Epithelial cell of esophagus (primary cell): ENCODE data around the gene WASL.
"Not testable (repeated sequence)": the region's sequence is repeated elsewhere in the genome, so short reads cannot be mapped to it uniquely, and the experiment has no call there.

Experiments
- DNase-seq: peaks from one replicate; pipeline ENCODE4 v3.0.0; 2010; ENCODE audit warnings: low read depth
- H3K4me3 ChIP-seq: 2 replicates; pipeline ENCODE4 v1.5.1; 2011; ENCODE audit warnings: mild to moderate bottlenecking, low read length, control low read depth
- CTCF ChIP-seq: IDR thresholded peaks from 2 replicates; pipeline ENCODE4 v1.5.1; 2011; ENCODE audit warnings: low read depth, mild to moderate bottlenecking, low read length, control low read depth, inconsistent platforms; ENCODE audit not compliant: insufficient read depth; ENCODE audit errors: missing control alignments

Gene WASL

DNA sequence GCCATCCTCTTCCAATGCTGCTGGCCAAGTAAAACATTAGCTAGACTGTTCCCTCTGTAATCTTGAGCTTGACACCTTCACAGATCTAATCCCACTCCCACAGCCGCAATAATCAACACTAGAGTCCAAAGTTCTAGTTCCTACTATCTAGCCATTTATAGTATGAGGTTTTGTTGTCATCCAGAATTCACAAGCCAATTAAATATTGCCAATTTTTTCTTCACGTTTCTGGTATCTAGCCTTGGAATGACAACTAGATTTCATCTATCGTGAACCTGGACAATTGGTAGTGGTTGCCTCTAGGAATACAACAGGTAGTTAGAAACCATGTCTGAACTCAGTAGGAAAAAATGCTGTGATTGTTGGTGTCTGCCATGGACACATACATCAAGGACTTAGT lies 10.4 kb downstream of the WASL start:
- no peak overlapping the region for H3K4me3 ChIP-seq
- no peak for DNase-seq
- TF ChIP-seq CTCF: no peak

DNA sequence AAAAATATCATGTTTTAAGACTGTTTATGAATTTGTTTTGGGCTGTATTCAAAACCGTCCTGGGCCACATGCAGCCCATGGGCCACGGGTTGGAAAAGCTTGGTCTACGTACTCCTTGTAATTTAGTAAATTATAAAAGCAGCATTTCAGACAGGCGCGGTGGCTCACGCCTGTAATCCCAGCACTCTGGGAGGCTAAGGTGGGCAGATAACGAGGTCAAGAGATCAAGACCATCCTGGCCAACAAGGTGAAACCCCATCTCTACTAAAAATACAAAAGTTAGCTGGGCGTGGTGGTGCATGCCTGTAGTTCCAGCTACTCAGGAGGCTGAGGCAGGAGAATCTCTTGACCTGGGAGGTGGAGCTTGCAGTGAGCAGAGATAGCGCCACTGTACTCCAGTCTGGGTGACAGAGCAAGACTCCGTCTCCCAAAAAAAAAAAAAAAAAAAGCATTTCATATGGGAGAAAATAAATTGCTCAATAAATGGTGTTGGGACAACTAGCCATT lies 11.6 kb downstream of the WASL start:
- H3K4me3 ChIP-seq, DNase-seq: not testable (repeated sequence)

DNA sequence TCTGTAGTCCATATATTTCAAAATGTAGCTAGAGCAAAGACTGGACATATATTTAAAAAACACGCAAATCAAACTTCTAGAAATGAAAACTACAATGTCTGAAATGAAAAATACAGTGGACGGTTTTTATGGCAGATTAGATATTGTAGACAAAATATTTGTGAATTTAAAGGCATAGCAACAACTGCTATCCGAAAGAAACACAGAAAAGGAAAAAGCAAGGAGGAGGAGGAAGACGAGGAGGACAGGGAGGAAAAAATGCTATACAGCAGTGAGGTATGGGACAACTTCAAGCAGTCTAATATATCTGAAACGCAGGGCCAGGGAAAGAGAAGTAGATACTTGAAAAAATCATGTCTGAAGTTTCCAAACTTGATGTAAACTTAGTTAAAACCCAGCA lies 13.3 kb downstream of the WASL start:
- no peak overlapping the region for H3K4me3 ChIP-seq
- DNase-seq: no peak
- no peak for TF ChIP-seq CTCF

DNA sequence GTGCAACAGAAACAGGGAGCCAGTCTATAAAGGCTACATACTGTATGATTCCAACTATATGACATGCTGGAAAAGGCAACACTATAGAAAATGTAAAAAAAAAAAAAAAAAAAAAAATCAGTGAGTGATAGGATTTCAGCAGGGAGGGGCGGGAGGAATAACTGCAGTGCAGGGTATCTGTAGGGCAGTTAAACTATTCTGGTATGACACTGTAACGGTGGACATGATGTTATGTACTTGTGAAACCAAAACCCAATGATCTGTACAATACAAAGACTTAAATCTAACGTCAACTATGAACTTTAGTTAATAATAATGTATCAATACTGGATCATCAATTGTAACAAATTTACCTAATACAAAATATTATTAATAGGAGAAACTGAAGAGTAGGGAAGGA lies 14.3 kb downstream of the WASL start:
- no peak for TF ChIP-seq CTCF
- no peak for DNase-seq
- H3K4me3 ChIP-seq: no peak overlapping the region

DNA sequence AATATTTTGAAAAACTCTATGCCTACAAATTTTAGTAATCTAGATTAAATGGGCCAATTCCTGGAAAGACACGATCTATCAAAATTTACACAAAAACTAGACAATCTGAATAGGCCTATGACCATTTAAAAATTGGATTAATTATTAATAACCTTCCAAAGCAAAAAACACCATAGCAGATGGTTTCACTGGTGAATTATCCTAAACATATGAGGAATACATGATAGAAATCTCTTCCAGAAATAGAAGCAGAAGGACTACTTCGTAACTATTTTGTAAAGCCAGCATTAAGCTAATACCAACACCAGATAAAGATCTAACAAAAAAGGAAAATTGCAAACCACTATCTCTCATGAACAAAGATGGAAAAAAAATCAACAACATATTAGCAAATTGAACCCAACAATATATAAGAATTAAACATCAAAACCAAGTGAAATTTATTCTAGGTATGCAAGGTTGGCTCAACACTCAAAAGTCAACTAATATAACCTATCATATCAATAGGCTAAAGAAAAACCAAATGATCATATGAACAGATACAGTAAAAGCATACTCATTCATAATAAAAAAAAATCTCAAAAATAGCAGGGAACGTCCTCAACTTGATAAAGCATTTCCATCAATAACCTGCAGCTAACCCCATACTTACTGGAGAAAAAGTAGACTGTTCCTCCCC lies 16.3 kb downstream of the WASL start:
- no peak for DNase-seq
- no peak for TF ChIP-seq CTCF
- no peak overlapping the region for H3K4me3 ChIP-seq

GRCh38 chr7:123729218-123729578 lies 19.6 kb downstream of the WASL start:
- TF ChIP-seq CTCF: no peak
- H3K4me3 ChIP-seq: no peak overlapping the region
- no peak for DNase-seq

DNA sequence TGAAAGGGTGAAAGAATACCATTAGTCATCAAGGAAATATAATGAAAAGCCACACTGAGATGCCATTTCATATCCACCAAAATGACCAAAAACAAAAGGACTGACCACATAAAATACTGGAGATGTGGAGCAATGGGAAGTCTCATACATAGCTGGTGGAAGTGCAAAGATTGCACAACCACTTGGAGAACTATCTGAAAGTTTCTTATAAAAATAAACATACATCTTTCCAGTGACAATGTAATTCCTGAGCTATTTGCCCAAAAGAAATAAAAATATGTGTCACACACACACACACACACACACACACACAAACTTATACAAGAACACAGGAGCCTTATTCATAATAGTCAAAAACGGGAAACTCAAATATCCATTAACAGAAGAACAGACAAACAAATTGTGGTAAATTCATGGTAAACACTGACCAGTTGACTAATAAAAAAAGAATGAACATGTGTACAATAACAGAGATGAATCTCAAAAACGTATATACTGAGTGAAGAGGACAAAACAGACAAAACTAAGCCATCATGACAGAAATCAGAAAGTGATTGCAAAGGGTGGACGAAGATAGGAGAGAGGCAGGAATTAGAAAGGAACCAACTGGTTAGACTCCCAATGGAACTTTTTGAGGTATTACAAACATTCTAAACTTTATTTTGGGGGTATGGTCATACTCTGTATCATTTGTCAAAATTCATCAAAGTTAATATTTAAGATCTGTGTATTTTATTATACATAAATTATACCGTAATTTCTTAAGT lies 21.5 kb downstream of the WASL start:
- no peak for TF ChIP-seq CTCF
- no peak for DNase-seq
- H3K4me3 ChIP-seq: no peak overlapping the region
